Liver (tissue), 3 donors: Measurements from ENCODE around the gene SLC26A5.

ENCODE experiments used
- CTCF ChIP-seq: fragments of 150-350 bp; IDR thresholded peaks from 2 replicates; pipeline ENCODE4 v1.5.1; 2017; ENCODE audit warnings: improper control_type of control experiment, low read depth, low read length; ENCODE audit not compliant: missing input control
- EGR1 ChIP-seq, 2 donors: IDR thresholded peaks; 2 replicates each; pipeline ENCODE4 v1.6.1; 2016 to 2018; ENCODE audit warnings: antibody characterized with exemption in 2 of 2, low read depth in 2 of 2
- donor health status: healthy.
- donor health status: healthy.

- TF ChIP-seq CTCF (no peak), EGR1 (IDR thresholded peaks at IDR 0.05; ENCODE audit: low read depth in 2 of 2) (no peak)
Measured at GRCh38 chr7:103387242-103387641, 58.8 kb downstream of the SLC26A5 start.
